ENCODE results near the gene SEMA3C. TPM values are rescaled to one million over a fixed set of nuclear protein-coding genes. Genes with fewer than 3 reads are reported as not detected.

SEMA3C gene
- total and polyA plus RNA-seq, 12 donors, result 2.4 to 20.5 (median 6.2) TPM

DNA sequence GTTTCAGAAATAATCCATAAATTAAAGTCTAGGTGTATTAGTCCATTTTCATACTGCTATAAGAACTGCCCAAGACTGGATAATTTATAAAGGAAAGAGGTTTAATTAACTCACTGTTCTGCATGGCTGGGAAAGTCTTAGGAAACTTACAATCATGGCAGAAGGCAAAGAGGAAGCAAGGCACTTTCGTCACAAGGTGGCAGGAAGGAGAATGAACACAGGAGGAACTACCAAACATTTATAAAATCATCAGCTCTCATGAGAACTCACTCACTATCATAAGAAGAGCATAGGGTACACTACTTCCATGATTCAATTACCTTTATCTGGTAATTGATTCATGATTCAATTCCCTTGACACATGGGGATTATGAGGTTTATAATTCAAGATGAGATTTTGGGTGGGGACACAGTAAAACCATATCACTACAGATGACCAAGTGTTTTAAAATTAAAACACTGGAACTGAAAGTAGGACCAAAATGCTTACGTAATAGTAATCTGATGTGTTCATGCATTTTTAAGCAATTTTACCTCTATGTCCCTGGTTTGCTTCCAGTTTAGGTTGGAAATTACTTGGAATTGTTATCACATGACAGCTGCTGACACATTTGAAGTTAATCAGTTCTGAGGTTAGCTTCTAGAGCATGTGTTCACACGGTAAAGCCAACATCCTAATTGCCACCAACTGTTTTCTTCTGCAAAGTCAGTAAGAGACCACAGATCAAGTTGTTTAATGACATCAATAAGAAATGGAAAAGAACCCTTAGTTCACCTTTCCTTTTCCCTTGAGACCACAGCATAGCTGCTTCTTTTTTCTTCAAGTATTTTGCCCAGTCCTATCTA is 48.4 kb upstream of the SEMA3C start:
- no peaks in the 10 kb centered on the region for H3K4me1 ChIP-seq (replicated peaks in 1 of 2)
- H3K4me3 ChIP-seq, result no peak overlapping the region
- no peak for TF ChIP-seq POLR2A (IDR thresholded peaks at IDR 0.05)
- TF ChIP-seq, protein P1, sequence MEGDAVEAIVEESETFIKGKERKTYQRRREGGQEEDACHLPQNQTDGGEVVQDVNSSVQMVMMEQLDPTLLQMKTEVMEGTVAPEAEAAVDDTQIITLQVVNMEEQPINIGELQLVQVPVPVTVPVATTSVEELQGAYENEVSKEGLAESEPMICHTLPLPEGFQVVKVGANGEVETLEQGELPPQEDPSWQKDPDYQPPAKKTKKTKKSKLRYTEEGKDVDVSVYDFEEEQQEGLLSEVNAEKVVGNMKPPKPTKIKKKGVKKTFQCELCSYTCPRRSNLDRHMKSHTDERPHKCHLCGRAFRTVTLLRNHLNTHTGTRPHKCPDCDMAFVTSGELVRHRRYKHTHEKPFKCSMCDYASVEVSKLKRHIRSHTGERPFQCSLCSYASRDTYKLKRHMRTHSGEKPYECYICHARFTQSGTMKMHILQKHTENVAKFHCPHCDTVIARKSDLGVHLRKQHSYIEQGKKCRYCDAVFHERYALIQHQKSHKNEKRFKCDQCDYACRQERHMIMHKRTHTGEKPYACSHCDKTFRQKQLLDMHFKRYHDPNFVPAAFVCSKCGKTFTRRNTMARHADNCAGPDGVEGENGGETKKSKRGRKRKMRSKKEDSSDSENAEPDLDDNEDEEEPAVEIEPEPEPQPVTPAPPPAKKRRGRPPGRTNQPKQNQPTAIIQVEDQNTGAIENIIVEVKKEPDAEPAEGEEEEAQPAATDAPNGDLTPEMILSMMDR (IDR thresholded peaks at IDR 0.05), result no peak
- H3K27me3 ChIP-seq, result no peaks in the 10 kb centered on the region
- no peaks in the 10 kb centered on the region for H3K9me3 ChIP-seq (replicated peaks in 1 of 3)
- no peaks in the 10 kb centered on the region for H3K36me3 ChIP-seq (replicated peaks in 1 of 2)
- intact Hi-C loops (cut with DNase I), result no loop called here
- 40 to 56% (median 48%) methylated on average over 3 of the region's 3 CpGs for WGBS, 4 donors
- H3K27ac ChIP-seq, result no peak overlapping the region
- DNase-seq, result no peak

DNA sequence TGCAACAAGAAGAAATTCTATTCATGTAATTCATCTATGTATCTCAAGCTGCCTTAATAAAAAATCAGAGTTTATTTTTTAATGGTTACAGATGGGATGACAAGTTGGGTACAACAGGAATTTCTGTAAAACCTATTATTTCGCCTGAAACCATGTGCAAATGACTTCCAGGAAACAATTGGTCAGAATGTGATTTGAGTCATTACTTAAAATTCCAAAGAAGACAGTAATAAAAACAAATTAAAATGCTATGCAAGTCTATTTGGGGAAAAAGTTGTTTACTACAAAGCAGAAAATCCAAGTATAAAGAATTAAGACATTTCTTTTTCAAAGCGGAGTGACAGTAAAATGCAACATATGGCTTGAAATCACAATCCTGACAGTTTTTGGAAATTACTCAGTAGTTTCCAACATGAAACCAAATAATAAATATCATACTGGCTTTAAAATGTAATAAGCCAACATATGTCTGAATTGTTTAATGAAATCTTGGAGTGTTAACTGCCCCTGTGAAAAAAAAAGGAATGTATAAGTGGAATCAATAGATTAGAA is 41.5 kb upstream of the SEMA3C start:
- TF ChIP-seq, protein P1 (IDR thresholded peaks at IDR 0.05), result no peak
- TF ChIP-seq POLR2A (IDR thresholded peaks at IDR 0.05), result no peak
- Histone ChIP-seq H3K9me3 (replicated peaks in 1 of 3) (no peaks in the 10 kb centered on the region), H3K4me3 (no peak overlapping the region), H3K36me3 (replicated peaks in 1 of 2) (no peaks in the 10 kb centered on the region), H3K27ac (no peak overlapping the region), H3K27me3 (no peaks in the 10 kb centered on the region), H3K4me1 (replicated peaks in 1 of 2) (no peaks in the 10 kb centered on the region)
- intact Hi-C loops (cut with DNase I), result no loop called here
- 67 to 81% (median 76%) methylated on average over 2 of the region's 2 CpGs for WGBS, 4 donors
- DNase-seq, result no peak

DNA sequence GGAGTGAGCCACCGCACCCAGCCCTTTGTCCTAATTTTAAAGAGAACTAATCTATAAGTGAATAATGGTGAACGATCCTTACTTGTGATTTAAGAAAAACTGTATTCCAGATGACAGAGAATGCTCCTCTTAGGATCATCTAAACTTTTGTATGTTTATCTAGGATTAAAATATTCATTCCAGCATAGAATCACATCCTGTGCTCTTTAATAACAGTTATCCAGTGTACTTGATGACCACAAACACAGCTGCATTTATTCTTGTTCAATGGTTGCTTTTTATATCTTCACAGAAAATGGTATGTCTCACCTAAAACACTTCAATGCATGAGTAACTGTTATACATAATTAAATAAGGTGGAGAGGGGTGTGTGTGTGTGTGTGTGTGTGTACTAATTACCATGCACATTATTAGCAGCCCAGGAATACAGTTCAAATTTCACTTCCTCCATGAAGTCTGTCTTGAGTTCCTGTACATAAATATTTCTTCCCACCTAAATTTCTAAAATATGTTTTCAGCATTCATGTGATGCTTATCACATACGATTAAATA is 38.5 kb upstream of the SEMA3C start:
- WGBS, 4 donors, result 72 to 84% (median 78%) methylated on average over 3 of the region's 3 CpGs
- no peak for DNase-seq
- TF ChIP-seq, protein P1 (IDR thresholded peaks at IDR 0.05), result no peak
- no peak for TF ChIP-seq POLR2A (IDR thresholded peaks at IDR 0.05)
- Histone ChIP-seq H3K27ac (no peak overlapping the region), H3K4me3 (no peak overlapping the region), H3K27me3 (no peaks in the 10 kb centered on the region), H3K4me1 (replicated peaks in 1 of 2) (no peaks in the 10 kb centered on the region), H3K36me3 (replicated peaks in 1 of 2) (no peaks in the 10 kb centered on the region), H3K9me3 (replicated peaks in 1 of 3) (no peaks in the 10 kb centered on the region)
- intact Hi-C loops (cut with DNase I), result no loop called here

DNA sequence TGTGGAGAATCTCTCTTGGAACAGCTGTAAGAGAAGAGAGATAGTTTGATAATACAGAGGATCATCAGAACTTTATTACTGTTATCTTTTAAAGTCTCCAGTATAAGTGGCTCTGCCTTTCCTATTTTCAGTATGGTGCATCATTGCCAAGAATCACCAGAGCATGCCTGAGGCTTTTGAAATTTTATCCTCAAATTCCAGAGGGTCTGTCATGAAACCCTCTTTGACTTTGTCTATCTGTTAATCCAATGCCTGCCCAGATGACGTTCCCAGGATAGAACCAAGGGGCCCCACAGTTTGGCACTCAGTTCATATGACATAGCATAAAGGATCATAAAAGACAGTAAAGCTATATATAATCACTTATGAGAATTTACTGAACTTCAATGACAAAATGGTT is 35.3 kb upstream of the SEMA3C start:
- no peak overlapping the region for H3K4me3 ChIP-seq
- H3K9me3 ChIP-seq (replicated peaks in 1 of 3), result no peaks in the 10 kb centered on the region
- TF ChIP-seq POLR2A (IDR thresholded peaks at IDR 0.05), result no peak
- TF ChIP-seq, protein P1 (IDR thresholded peaks at IDR 0.05), result no peak
- intact Hi-C loops (cut with DNase I), result no loop called here
- H3K4me1 ChIP-seq (replicated peaks in 1 of 2), result no peaks in the 10 kb centered on the region
- no peak overlapping the region for H3K27ac ChIP-seq
- no peak for DNase-seq
- H3K27me3 ChIP-seq, result no peaks in the 10 kb centered on the region
- H3K36me3 ChIP-seq (replicated peaks in 1 of 2), result no peaks in the 10 kb centered on the region
- 53 to 80% (median 71%) methylated on average over 1 of the region's 1 CpG for WGBS, 4 donors
